SK-N-SH (cell line): ENCODE results near the gene MRPL2. TPM values are rescaled to one million over a fixed set of nuclear protein-coding genes. Genes with fewer than 3 reads are reported as not detected.

Experiments
- CTCF ChIA-PET: fragments of 300-600, 350-600 bp; formaldehyde crosslinking; extraction: SDS; loops from one replicate; lab custom pipeline; 2021; lab: Yijun Ruan, JAX
- POLR2A ChIA-PET: fragments of 350-600 bp; sonication (Branson Sonifier 250); formaldehyde crosslinking; extraction: SDS; loops from one replicate; lab custom pipeline; 2020; ENCODE audit warnings: antibody characterized with exemption, inconsistent platforms; lab: Yijun Ruan, JAX
- DNase-seq: peaks from one replicate; pipeline ENCODE4 v3.0.0; 2012
- H2AFZ ChIP-seq: fragments of 200-600 bp; sonication (generic); 2 replicates; pipeline ENCODE4 v1.8.1; 2016; ENCODE audit warnings: antibody characterized with exemption, mild to moderate bottlenecking, low read depth
- H3F3A ChIP-seq: fragments of 200-600 bp; sonication (generic); replicated peaks from 2 replicates; pipeline ENCODE3; 2016; ENCODE audit warnings: antibody characterized with exemption, mild to moderate bottlenecking; ENCODE audit not compliant: insufficient read depth
- H3K27ac ChIP-seq, 2 experiments: fragments of 200-500 bp in 1 of 2; fragments of 200-600 bp in 1 of 2; sonication (Bioruptor generic) in 1 of 2; sonication (generic), shearing (Covaris generic) in 1 of 2; 2 replicates each; pipeline versions ENCODE4 v1.5.1 to v1.6.1; 2014 to 2016; ENCODE audit warnings: low read depth in 2 of 2, inconsistent platforms in 1 of 2, low read length in 1 of 2, mild to moderate bottlenecking in 1 of 2, mixed read lengths in 1 of 2
- H3K27me3 ChIP-seq: fragments of 200-600 bp; sonication (generic), shearing (Covaris generic); 2 replicates; pipeline ENCODE4 v1.6.1; 2016; ENCODE audit warnings: mixed run types; ENCODE audit not compliant: insufficient read depth
- H3K36me3 ChIP-seq, 2 experiments: fragments of 200-500 bp in 1 of 2; fragments of 200-600 bp in 1 of 2; sonication (Bioruptor generic) in 1 of 2; sonication (generic) in 1 of 2; replicated peaks in 1 of 2; 2 replicates each; pipeline versions ENCODE3 to v1.5.1; 2014 to 2016; ENCODE audit warnings: low read length in 1 of 2, mild to moderate bottlenecking in 1 of 2; ENCODE audit not compliant: insufficient read depth in 2 of 2, control insufficient read depth in 1 of 2
- H3K4me1 ChIP-seq, 2 experiments: fragments of 200-500 bp in 1 of 2; fragments of 200-600 bp in 1 of 2; sonication (Bioruptor generic) in 1 of 2; sonication (generic), shearing (Covaris generic) in 1 of 2; 2 replicates each; pipeline versions ENCODE4 v1.5.1 to v1.6.1; 2014 to 2016; ENCODE audit warnings: low read depth in 1 of 2, low read length in 1 of 2, mixed run types in 1 of 2; ENCODE audit not compliant: insufficient read depth in 2 of 2, control insufficient read depth in 1 of 2
- H3K4me2 ChIP-seq: fragments of 200-600 bp; sonication (generic), shearing (Covaris generic); 2 replicates; pipeline ENCODE4 v1.6.1; 2017; ENCODE audit warnings: mixed run types
- H3K4me3 ChIP-seq, 2 experiments: fragments of 200-500 bp in 1 of 2; fragments of 200-600 bp in 1 of 2; sonication (Bioruptor generic) in 1 of 2; sonication (generic), shearing (Covaris generic) in 1 of 2; 2 replicates each; pipeline versions ENCODE4 v1.5.1 to v1.8.1; 2014 to 2016; ENCODE audit warnings: low read depth in 2 of 2, inconsistent platforms in 1 of 2, low read length in 1 of 2, mild to moderate bottlenecking in 1 of 2, mixed read lengths in 1 of 2, moderate library complexity in 1 of 2
- H3K79me2 ChIP-seq: fragments of 200-600 bp; sonication (generic); 2 replicates; pipeline ENCODE4 v1.8.1; 2017; ENCODE audit warnings: mild to moderate bottlenecking; ENCODE audit not compliant: insufficient read depth
- H3K9ac ChIP-seq: fragments of 200-600 bp; sonication (generic); 2 replicates; pipeline ENCODE4 v1.6.1; 2017; ENCODE audit warnings: mixed run types
- H3K9me2 ChIP-seq: fragments of 200-600 bp; sonication (generic); 2 replicates; pipeline ENCODE4 v1.6.1; 2017; ENCODE audit warnings: mixed run types
- H3K9me3 ChIP-seq: fragments of 200-600 bp; sonication (generic); 2 replicates; pipeline ENCODE4 v1.6.1; 2017; ENCODE audit warnings: mixed run types, mild to moderate bottlenecking, moderate library complexity
- H4K20me1 ChIP-seq: fragments of 200-600 bp; sonication (generic); 2 replicates; pipeline ENCODE4 v1.6.1; 2017; ENCODE audit warnings: mild to moderate bottlenecking, mixed run types; ENCODE audit not compliant: insufficient read depth
- FOXJ3 ChIP-seq: sonication (generic); formaldehyde crosslinking; IDR thresholded peaks from 2 replicates; pipeline ENCODE4 v1.5.1; 2020; ENCODE audit warnings: mild to moderate bottlenecking, missing genetic modification reagents
- FOXM1 ChIP-seq: IDR thresholded peaks from 2 replicates; pipeline ENCODE4 v1.4.0; 2012; ENCODE audit warnings: low read depth, mild to moderate bottlenecking
- GABPA ChIP-seq: IDR thresholded peaks from 2 replicates; pipeline ENCODE4 v1.4.0; 2012; ENCODE audit warnings: low read depth, mild to moderate bottlenecking
- GATA2 ChIP-seq: sonication (generic); formaldehyde crosslinking; IDR thresholded peaks from 2 replicates; pipeline ENCODE4 v1.5.0; 2020; ENCODE audit warnings: mild to moderate bottlenecking, missing genetic modification reagents
- IRF3 ChIP-seq: fragments of 150-350 bp; IDR thresholded peaks from 2 replicates; pipeline ENCODE4 v1.6.1; 2016; ENCODE audit warnings: mild to moderate bottlenecking, low read depth, low read length
- MXI1 ChIP-seq: IDR thresholded peaks from 2 replicates; pipeline ENCODE4 v1.6.1; 2012; ENCODE audit warnings: mild to moderate bottlenecking, low read depth, low read length, improper control_type of control experiment
- NFIC ChIP-seq: IDR thresholded peaks from 2 replicates; pipeline ENCODE4 v1.4.0; 2012; ENCODE audit warnings: borderline replicate concordance
- NRF1 ChIP-seq: IDR thresholded peaks from 2 replicates; pipeline ENCODE4 v1.6.1; 2012; ENCODE audit warnings: low read depth, mild to moderate bottlenecking, low read length
- RAD21 ChIP-seq: IDR thresholded peaks from 2 replicates; pipeline ENCODE4 v1.6.1; 2012; ENCODE audit warnings: mild to moderate bottlenecking, low read length
- RFX5 ChIP-seq: IDR thresholded peaks from 2 replicates; pipeline ENCODE4 v1.6.1; 2012; ENCODE audit warnings: mild to moderate bottlenecking, improper control_type of control experiment, low read length
- SIN3A ChIP-seq: IDR thresholded peaks from 2 replicates; pipeline ENCODE4 v1.6.1; 2012; ENCODE audit warnings: low read depth, mild to moderate bottlenecking, low read length, moderate library complexity, borderline replicate concordance
- TCF12 ChIP-seq: IDR thresholded peaks from 2 replicates; pipeline ENCODE4 v1.4.0; 2012
- USF2 ChIP-seq: fragments of 150-350 bp; IDR thresholded peaks from 2 replicates; pipeline ENCODE4 v1.6.1; 2017; ENCODE audit warnings: antibody characterized with exemption, low read length, low read depth, borderline replicate concordance
- YY1 ChIP-seq: IDR thresholded peaks from 2 replicates; pipeline ENCODE4 v1.4.0; 2012; ENCODE audit warnings: low read depth, mild to moderate bottlenecking
- ZBTB33 ChIP-seq: IDR thresholded peaks from 2 replicates; pipeline ENCODE4 v1.4.0; 2012; ENCODE audit warnings: low read depth, borderline replicate concordance
- WGBS: methylation state at CpG from one replicate; pipeline ENCODE4 v1.1.6; 2017; ENCODE audit warnings: low lambda C conversion rate; 5-methylcytosine and 5-hydroxymethylcytosine counted together
- polyA plus RNA-seq, 3 experiments: library from polyadenylated mRNA; depleted of rRNA; stranded (reverse); fragments of >200 nt; gene quantifications; 2 replicates each; pipeline ENCODE4 v1.2.3, GENCODE V29; 2012

MRPL2 gene
- polyA plus RNA-seq, 1 of the 3 experiments (the other 2 are of a cell fraction) = 64.7 TPM

DNA sequence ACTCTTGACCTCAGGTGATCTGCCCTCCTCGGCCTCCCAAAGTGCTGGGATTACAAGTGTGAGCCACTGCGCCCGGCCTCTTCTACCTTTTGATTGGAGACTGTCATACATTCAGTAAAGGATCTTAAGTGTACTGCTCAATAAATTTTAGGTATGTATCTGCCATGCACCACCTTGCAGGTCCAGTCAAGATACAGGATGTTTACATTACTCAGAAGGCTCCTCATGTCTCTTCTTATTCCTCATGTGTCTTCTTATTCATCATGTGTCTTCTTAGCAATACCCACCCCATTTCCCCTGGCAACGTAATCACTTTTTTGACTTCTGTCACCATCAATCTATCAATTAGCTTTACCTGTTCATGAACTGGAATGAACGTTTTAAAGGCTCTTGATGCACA, 53.4 kb downstream of the MRPL2 start:
- POLR2A ChIA-PET = interaction anchor here (0.6 to 0.8 kb wide), 2 partner anchors 22 to 35 kb away, joined by 3 read pairs; partner anchors contain the start of gene PPP2R5D
- H3K9ac ChIP-seq = no peak overlapping the region
- CTCF ChIA-PET = interaction anchor here (1.1 to 2.5 kb wide), 2 partner anchors 10 to 138 kb away, joined by 3 to 10 read pairs; no protein-coding TSS in a partner anchor
- 84% methylated on average over 5 of the region's 5 CpGs for WGBS
- TF ChIP-seq RAD21 = no peak
- no peak for TF ChIP-seq IRF3
- no peak for TF ChIP-seq YY1
- no peak for TF ChIP-seq ZBTB33
- no peak for TF ChIP-seq FOXJ3 (CRISPR knock-in tag)
- TF ChIP-seq GABPA = no peak
- TF ChIP-seq RFX5 = no peak
- TF ChIP-seq NFIC = no peak
- TF ChIP-seq SIN3A = no peak
- TF ChIP-seq FOXM1 = no peak
- TF ChIP-seq USF2 = no peak
- TF ChIP-seq TCF12 = no peak
- no peak for TF ChIP-seq GATA2 (CRISPR knock-in tag)
- TF ChIP-seq NRF1 = no peak
- TF ChIP-seq MXI1 = no peak
- TF ChIP-seq, all 33 proteins: peak for 0
- H3K36me3 ChIP-seq = peaks cover 33 to 39% of the 10 kb centered on the region in 2 experiments
- DNase-seq = no peak
- no peaks in the 10 kb centered on the region for H3K9me2 ChIP-seq
- no peaks in the 10 kb centered on the region for H3K4me1 ChIP-seq
- H3K27me3 ChIP-seq = no peaks in the 10 kb centered on the region
- peaks cover 11% of the 10 kb centered on the region for H3F3A ChIP-seq
- H3K4me3 ChIP-seq = no peak overlapping the region
- H3K9me3 ChIP-seq = no peaks in the 10 kb centered on the region
- no peak overlapping the region for H2AFZ ChIP-seq
- peaks cover 5% of the 10 kb centered on the region; the same call in 1 of the 2 replicates for H3K79me2 ChIP-seq
- no peak overlapping the region for H3K27ac ChIP-seq
- H3K4me2 ChIP-seq = no peak overlapping the region
- no peaks in the 10 kb centered on the region for H4K20me1 ChIP-seq

Other genes with a start within 250 kb of the MRPL2 start
- gene RPL7L1, start 179.8 kb downstream of the MRPL2 start, polyA plus RNA-seq (2012; rRNA removed) = 22.1 and 28.7 TPM in 2 replicates
- gene PTCRA, start 143.4 kb downstream of the MRPL2 start, polyA plus RNA-seq (2012; rRNA removed) = not detected in 2 replicates
- 59.2 and 77.5 TPM in 2 replicates for gene CNPY3, start 130.0 kb downstream of the MRPL2 start, polyA plus RNA-seq (2012; rRNA removed)
- gene GNMT, start 98.7 kb downstream of the MRPL2 start, polyA plus RNA-seq (2012; rRNA removed) = 1.4 and 2.0 TPM in 2 replicates
- 12.5 and 15.3 TPM in 2 replicates for gene PEX6, start 80.3 kb downstream of the MRPL2 start, polyA plus RNA-seq (2012; rRNA removed)
- gene PPP2R5D, start 74.9 kb downstream of the MRPL2 start, polyA plus RNA-seq (2012; rRNA removed) = 37.6 and 38.6 TPM in 2 replicates
- 160 and 171 TPM in 2 replicates for gene MEA1, start 45.5 kb downstream of the MRPL2 start, polyA plus RNA-seq (2012; rRNA removed)
- gene KLHDC3, start 45.2 kb downstream of the MRPL2 start, polyA plus RNA-seq (2012; rRNA removed) = 59.1 and 74.1 TPM in 2 replicates
- gene RRP36, start 37.8 kb downstream of the MRPL2 start, polyA plus RNA-seq (2012; rRNA removed) = 60.5 and 64.8 TPM in 2 replicates
- gene CUL7, start 5.6 kb downstream of the MRPL2 start, polyA plus RNA-seq (2012; rRNA removed) = 46.9 and 59.6 TPM in 2 replicates
- 17.5 and 22.0 TPM in 2 replicates for gene KLC4, start 197 bp upstream of the MRPL2 start, polyA plus RNA-seq (2012; rRNA removed)
- 93.7 and 105 TPM in 2 replicates for gene PTK7, start 16.9 kb upstream of the MRPL2 start, polyA plus RNA-seq (2012; rRNA removed)
- 31.7 and 33.8 TPM in 2 replicates for gene SRF, start 111.8 kb upstream of the MRPL2 start, polyA plus RNA-seq (2012; rRNA removed)
- 36.8 and 37.7 TPM in 2 replicates for gene CUL9, start 122.8 kb upstream of the MRPL2 start, polyA plus RNA-seq (2012; rRNA removed)
- 263 and 287 TPM in 2 replicates for gene DNPH1, start 170.0 kb upstream of the MRPL2 start, polyA plus RNA-seq (2012; rRNA removed)
- gene TTBK1, start 184.0 kb upstream of the MRPL2 start, polyA plus RNA-seq (2012; rRNA removed) = 0.91 and 0.94 TPM in 2 replicates
- not detected in 2 replicates for gene SLC22A7, start 238.8 kb upstream of the MRPL2 start, polyA plus RNA-seq (2012; rRNA removed)
- gene CRIP3, start 249.4 kb upstream of the MRPL2 start, polyA plus RNA-seq (2012; rRNA removed) = 0.11 TPM in 1 of 2 replicates, not detected in the other